HEK293 (cell line): Measurements from ENCODE around the gene CAPZB.

Source experiments
- CTCF ChIA-PET: fragments of 350-600 bp; formaldehyde crosslinking; extraction: SDS; loops from one replicate; lab custom pipeline; 2021; ENCODE audit warnings: antibody characterized with exemption; lab: Yijun Ruan, JAX
- POLR2A ChIA-PET: fragments of 300-600 bp; formaldehyde crosslinking; extraction: SDS; loops from one replicate; lab custom pipeline; 2020; ENCODE audit warnings: antibody characterized with exemption, inconsistent platforms; lab: Yijun Ruan, JAX
- H3K27ac ChIP-seq: fragments of 200-500 bp; sonication (Bioruptor generic); 2 replicates; pipeline ENCODE4 v1.5.1; 2014; ENCODE audit warnings: low read depth, low read length, control low read depth, inconsistent platforms; ENCODE audit errors: extremely low read depth
- H3K36me3 ChIP-seq, 2 experiments: fragments of 200-500 bp in 1 of 2; sonication (Bioruptor generic) in 1 of 2; 1 replicate in 1 of 2; 2 replicates in 1 of 2; pipeline ENCODE4 v1.5.1; 2014 to 2017; ENCODE audit warnings: inconsistent platforms in 2 of 2, low read length in 2 of 2; ENCODE audit not compliant: control insufficient read depth in 2 of 2, insufficient read depth in 1 of 2
- H3K4me1 ChIP-seq: fragments of 200-500 bp; sonication (Bioruptor generic); 2 replicates; pipeline ENCODE4 v1.5.1; 2014; ENCODE audit warnings: mild to moderate bottlenecking, low read length, inconsistent platforms; ENCODE audit not compliant: control insufficient read depth, insufficient read depth
- H3K4me3 ChIP-seq: 2 replicates; pipeline ENCODE4 v1.5.1; 2011; ENCODE audit warnings: low read depth, mild to moderate bottlenecking, control low read depth, low read length, moderate library complexity
- H3K9me3 ChIP-seq: fragments of 200-500 bp; sonication (Bioruptor generic); 2 replicates; pipeline ENCODE4 v1.5.1; 2014; ENCODE audit warnings: low read depth, low read length, inconsistent platforms; ENCODE audit not compliant: control insufficient read depth, insufficient read depth
- BCL11B ChIP-seq: fragments of 450-650 bp; formaldehyde crosslinking; IDR thresholded peaks from 2 replicates; pipeline ENCODE4 v1.5.1; 2016; ENCODE audit warnings: low read depth, missing biosample characterization, missing genetic modification characterization
- GLIS1 ChIP-seq: fragments of 450-650 bp; formaldehyde crosslinking; IDR thresholded peaks from 2 replicates; pipeline ENCODE4 v1.5.1; 2016; ENCODE audit warnings: missing biosample characterization, missing genetic modification characterization
- KLF7 ChIP-seq: fragments of 450-650 bp; formaldehyde crosslinking; IDR thresholded peaks from 2 replicates; pipeline ENCODE4 v1.5.1; 2016; ENCODE audit warnings: missing biosample characterization, missing genetic modification characterization, borderline replicate concordance
- KLF8 ChIP-seq: fragments of 450-650 bp; formaldehyde crosslinking; IDR thresholded peaks from 2 replicates; pipeline ENCODE4 v1.5.1; 2016; ENCODE audit warnings: missing biosample characterization, missing genetic modification characterization
- PRDM1 ChIP-seq: fragments of 450-650 bp; formaldehyde crosslinking; IDR thresholded peaks from 2 replicates; pipeline ENCODE4; 2016; ENCODE audit warnings: missing biosample characterization, missing genetic modification characterization
- RBAK ChIP-seq: fragments of 450-650 bp; formaldehyde crosslinking; IDR thresholded peaks from 2 replicates; pipeline ENCODE4 v1.5.1; 2016; ENCODE audit warnings: missing biosample characterization, missing genetic modification characterization
- SCRT2 ChIP-seq: fragments of 450-650 bp; formaldehyde crosslinking; IDR thresholded peaks from 2 replicates; pipeline ENCODE4 v1.5.1; 2016; ENCODE audit warnings: missing biosample characterization, missing genetic modification characterization
- TRIM28 ChIP-seq: IDR thresholded peaks from 2 replicates; pipeline ENCODE4 v1.6.1; 2011; ENCODE audit warnings: low read length, control low read depth, borderline replicate concordance
- ZBTB20 ChIP-seq: fragments of 450-650 bp; formaldehyde crosslinking; IDR thresholded peaks from 2 replicates; pipeline ENCODE4 v1.5.1; 2016; ENCODE audit warnings: missing biosample characterization, missing genetic modification characterization
- ZIC2 ChIP-seq: fragments of 450-650 bp; formaldehyde crosslinking; IDR thresholded peaks from 2 replicates; pipeline ENCODE4 v1.5.1; 2016; ENCODE audit warnings: missing biosample characterization, missing genetic modification characterization
- ZNF157 ChIP-seq: fragments of 450-650 bp; formaldehyde crosslinking; IDR thresholded peaks from 2 replicates; pipeline ENCODE4 v1.5.1; 2016; ENCODE audit warnings: missing biosample characterization, missing genetic modification characterization
- ZNF211 ChIP-seq: fragments of 450-650 bp; formaldehyde crosslinking; IDR thresholded peaks from 2 replicates; pipeline ENCODE4 v1.5.1; 2016; ENCODE audit warnings: low read depth, missing biosample characterization, missing genetic modification characterization
- ZNF404 ChIP-seq: fragments of 450-650 bp; formaldehyde crosslinking; IDR thresholded peaks from 2 replicates; pipeline ENCODE4 v1.5.1; 2017; ENCODE audit warnings: missing biosample characterization, missing genetic modification characterization
- ZNF571 ChIP-seq: fragments of 450-650 bp; formaldehyde crosslinking; IDR thresholded peaks from 2 replicates; pipeline ENCODE4 v1.5.0; 2017; ENCODE audit warnings: missing biosample characterization, missing genetic modification characterization
- ZNF585B ChIP-seq: fragments of 450-650 bp; formaldehyde crosslinking; IDR thresholded peaks from 2 replicates; pipeline ENCODE4 v1.5.1; 2016; ENCODE audit warnings: missing biosample characterization, missing genetic modification characterization
- ZNF600 ChIP-seq: fragments of 450-650 bp; formaldehyde crosslinking; IDR thresholded peaks from 2 replicates; pipeline ENCODE4 v1.5.1; 2016; ENCODE audit warnings: missing biosample characterization, missing genetic modification characterization
- ZNF776 ChIP-seq: fragments of 450-650 bp; formaldehyde crosslinking; IDR thresholded peaks from 2 replicates; pipeline ENCODE4 v1.5.0; 2017; ENCODE audit warnings: missing biosample characterization, missing genetic modification characterization, borderline replicate concordance
- ZNF792 ChIP-seq: fragments of 450-650 bp; formaldehyde crosslinking; IDR thresholded peaks from 2 replicates; pipeline ENCODE4 v1.5.1; 2016; ENCODE audit warnings: missing biosample characterization, missing genetic modification characterization
- ZXDB ChIP-seq: fragments of 450-650 bp; formaldehyde crosslinking; IDR thresholded peaks from 2 replicates; pipeline ENCODE4 v1.5.1; 2016; ENCODE audit warnings: missing biosample characterization, missing genetic modification characterization
- TF ChIP-seq, protein P1 (sequence below): fragments of 450-650 bp; formaldehyde crosslinking; IDR thresholded peaks from 2 replicates; pipeline ENCODE4 v1.5.1; 2016; ENCODE audit warnings: missing biosample characterization, missing genetic modification characterization
- TF ChIP-seq, protein P2 (sequence below): fragments of 450-650 bp; formaldehyde crosslinking; IDR thresholded peaks from 2 replicates; pipeline ENCODE4 v1.5.1; 2016; ENCODE audit warnings: missing biosample characterization, missing genetic modification characterization
- TF ChIP-seq, protein P3 (sequence below): fragments of 450-650 bp; formaldehyde crosslinking; IDR thresholded peaks from 2 replicates; pipeline ENCODE4 v1.5.1; 2016; ENCODE audit warnings: missing biosample characterization, missing genetic modification characterization
- TF ChIP-seq, protein P4 (sequence below): fragments of 450-650 bp; formaldehyde crosslinking; IDR thresholded peaks from 2 replicates; pipeline ENCODE4 v1.5.1; 2016; ENCODE audit warnings: missing biosample characterization, missing genetic modification characterization
- TF ChIP-seq, protein P5 (sequence below): fragments of 450-650 bp; formaldehyde crosslinking; IDR thresholded peaks from 2 replicates; pipeline ENCODE4 v1.5.1; 2016; ENCODE audit warnings: missing biosample characterization, missing genetic modification characterization

The CAPZB gene

DNA sequence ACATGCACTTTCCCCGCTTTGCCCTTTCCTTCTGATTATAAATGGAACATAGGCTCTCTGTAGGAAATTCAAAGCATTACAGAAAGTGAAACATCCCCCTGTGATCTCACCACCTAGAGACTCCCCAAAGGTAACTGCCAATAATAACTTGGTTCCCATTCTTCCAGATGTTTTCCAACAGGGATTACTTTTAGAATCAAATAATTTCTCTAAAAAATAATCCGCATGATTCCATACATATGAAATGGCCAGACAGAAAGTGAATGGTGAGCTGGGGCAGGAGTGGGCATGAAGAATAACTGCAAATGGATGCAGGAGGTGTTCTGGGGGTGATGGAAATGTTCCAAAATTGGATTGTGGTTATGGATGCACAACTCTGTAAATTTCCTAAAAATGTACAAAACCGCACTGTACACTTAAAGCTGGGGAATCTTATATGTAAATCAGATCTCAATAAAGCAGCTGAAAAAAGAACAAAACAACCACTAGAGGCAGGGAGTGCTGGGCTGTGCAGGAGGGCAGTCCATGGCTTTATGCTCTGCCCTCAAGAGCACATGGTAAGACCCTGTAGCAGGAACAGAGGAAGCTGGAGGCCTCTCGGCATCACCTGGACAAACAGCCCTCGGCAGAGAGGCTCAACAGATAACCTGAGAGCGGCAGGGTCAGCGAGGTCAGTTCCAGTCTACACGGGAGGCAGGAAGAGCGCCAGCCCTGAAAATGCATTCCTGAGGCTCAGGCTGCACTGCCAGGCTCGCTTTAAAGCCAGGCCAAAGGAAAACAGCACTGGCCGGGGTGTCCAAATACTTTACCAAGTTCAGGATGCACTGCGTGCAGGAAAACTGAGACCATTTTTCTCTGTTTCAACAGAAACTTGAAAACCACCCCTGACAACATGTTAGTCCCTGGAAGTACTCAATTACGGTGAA, 39.7 kb downstream of the CAPZB start:
- CTCF ChIA-PET = interaction anchor here (1.0 to 1.3 kb wide), 4 partner anchors 12 to 137 kb away, joined by 3 to 6 read pairs (median 4); no protein-coding TSS in a partner anchor
- H3K4me3 ChIP-seq = no peak overlapping the region
- peaks cover 26% of the 10 kb centered on the region for H3K4me1 ChIP-seq
- TF ChIP-seq KLF8 (tag by site-specific recombination) (no peak), ZNF211 (tag by site-specific recombination) (no peak), PRDM1 (peak; percentile 53; the same call in 1 of the 2 replicates), ZXDB (peak; percentile 58; the same call in 1 of the 2 replicates), RBAK (no peak), ZNF404 (tag by site-specific recombination) (no peak), ZBTB20 (peak; percentile 75; the same call in 1 of the 2 replicates), TRIM28 (peak; percentile 9; the same call in 1 of the 2 replicates), ZIC2 (tag by site-specific recombination) (no peak), SCRT2 (no peak), GLIS1 (tag by site-specific recombination) (peak; percentile 30; the same call in 1 of the 2 replicates), ZNF600 (tag by site-specific recombination) (peak; percentile 50; the same call in 1 of the 2 replicates), ZNF776 (tag by site-specific recombination) (no peak)
- TF ChIP-seq, protein P1, sequence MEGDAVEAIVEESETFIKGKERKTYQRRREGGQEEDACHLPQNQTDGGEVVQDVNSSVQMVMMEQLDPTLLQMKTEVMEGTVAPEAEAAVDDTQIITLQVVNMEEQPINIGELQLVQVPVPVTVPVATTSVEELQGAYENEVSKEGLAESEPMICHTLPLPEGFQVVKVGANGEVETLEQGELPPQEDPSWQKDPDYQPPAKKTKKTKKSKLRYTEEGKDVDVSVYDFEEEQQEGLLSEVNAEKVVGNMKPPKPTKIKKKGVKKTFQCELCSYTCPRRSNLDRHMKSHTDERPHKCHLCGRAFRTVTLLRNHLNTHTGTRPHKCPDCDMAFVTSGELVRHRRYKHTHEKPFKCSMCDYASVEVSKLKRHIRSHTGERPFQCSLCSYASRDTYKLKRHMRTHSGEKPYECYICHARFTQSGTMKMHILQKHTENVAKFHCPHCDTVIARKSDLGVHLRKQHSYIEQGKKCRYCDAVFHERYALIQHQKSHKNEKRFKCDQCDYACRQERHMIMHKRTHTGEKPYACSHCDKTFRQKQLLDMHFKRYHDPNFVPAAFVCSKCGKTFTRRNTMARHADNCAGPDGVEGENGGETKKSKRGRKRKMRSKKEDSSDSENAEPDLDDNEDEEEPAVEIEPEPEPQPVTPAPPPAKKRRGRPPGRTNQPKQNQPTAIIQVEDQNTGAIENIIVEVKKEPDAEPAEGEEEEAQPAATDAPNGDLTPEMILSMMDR = peak; percentile 41
- TF ChIP-seq, protein P2, sequence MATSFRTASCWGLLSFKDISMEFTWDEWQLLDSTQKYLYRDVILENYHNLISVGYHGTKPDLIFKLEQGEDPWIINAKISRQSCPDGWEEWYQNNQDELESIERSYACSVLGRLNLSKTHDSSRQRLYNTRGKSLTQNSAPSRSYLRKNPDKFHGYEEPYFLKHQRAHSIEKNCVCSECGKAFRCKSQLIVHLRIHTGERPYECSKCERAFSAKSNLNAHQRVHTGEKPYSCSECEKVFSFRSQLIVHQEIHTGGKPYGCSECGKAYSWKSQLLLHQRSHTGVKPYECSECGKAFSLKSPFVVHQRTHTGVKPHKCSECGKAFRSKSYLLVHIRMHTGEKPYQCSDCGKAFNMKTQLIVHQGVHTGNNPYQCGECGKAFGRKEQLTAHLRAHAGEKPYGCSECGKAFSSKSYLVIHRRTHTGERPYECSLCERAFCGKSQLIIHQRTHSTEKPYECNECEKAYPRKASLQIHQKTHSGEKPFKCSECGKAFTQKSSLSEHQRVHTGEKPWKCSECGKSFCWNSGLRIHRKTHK (tag by site-specific recombination) = no peak
- TF ChIP-seq, protein P3, sequence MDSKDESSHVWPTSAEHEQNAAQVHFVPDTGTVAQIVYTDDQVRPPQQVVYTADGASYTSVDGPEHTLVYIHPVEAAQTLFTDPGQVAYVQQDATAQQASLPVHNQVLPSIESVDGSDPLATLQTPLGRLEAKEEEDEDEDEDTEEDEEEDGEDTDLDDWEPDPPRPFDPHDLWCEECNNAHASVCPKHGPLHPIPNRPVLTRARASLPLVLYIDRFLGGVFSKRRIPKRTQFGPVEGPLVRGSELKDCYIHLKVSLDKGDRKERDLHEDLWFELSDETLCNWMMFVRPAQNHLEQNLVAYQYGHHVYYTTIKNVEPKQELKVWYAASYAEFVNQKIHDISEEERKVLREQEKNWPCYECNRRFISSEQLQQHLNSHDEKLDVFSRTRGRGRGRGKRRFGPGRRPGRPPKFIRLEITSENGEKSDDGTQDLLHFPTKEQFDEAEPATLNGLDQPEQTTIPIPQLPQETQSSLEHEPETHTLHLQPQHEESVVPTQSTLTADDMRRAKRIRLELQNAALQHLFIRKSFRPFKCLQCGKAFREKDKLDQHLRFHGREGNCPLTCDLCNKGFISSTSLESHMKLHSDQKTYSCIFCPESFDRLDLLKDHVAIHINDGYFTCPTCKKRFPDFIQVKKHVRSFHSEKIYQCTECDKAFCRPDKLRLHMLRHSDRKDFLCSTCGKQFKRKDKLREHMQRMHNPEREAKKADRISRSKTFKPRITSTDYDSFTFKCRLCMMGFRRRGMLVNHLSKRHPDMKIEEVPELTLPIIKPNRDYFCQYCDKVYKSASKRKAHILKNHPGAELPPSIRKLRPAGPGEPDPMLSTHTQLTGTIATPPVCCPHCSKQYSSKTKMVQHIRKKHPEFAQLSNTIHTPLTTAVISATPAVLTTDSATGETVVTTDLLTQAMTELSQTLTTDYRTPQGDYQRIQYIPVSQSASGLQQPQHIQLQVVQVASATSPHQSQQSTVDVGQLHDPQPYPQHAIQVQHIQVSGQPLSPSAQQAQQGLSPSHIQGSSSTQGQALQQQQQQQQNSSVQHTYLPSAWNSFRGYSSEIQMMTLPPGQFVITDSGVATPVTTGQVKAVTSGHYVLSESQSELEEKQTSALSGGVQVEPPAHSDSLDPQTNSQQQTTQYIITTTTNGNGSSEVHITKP (tag by site-specific recombination) = peak; percentile 36; the same call in 1 of the 2 replicates
- POLR2A ChIA-PET = no interaction called here
- H3K36me3 ChIP-seq = peaks cover 0 to 12% of the 10 kb centered on the region in 2 experiments; a peak in 1 of 3 replicates
- no peaks in the 10 kb centered on the region for H3K9me3 ChIP-seq
- peak overlapping the region; percentile 7; the same call in 1 of the 2 replicates for H3K27ac ChIP-seq

DNA sequence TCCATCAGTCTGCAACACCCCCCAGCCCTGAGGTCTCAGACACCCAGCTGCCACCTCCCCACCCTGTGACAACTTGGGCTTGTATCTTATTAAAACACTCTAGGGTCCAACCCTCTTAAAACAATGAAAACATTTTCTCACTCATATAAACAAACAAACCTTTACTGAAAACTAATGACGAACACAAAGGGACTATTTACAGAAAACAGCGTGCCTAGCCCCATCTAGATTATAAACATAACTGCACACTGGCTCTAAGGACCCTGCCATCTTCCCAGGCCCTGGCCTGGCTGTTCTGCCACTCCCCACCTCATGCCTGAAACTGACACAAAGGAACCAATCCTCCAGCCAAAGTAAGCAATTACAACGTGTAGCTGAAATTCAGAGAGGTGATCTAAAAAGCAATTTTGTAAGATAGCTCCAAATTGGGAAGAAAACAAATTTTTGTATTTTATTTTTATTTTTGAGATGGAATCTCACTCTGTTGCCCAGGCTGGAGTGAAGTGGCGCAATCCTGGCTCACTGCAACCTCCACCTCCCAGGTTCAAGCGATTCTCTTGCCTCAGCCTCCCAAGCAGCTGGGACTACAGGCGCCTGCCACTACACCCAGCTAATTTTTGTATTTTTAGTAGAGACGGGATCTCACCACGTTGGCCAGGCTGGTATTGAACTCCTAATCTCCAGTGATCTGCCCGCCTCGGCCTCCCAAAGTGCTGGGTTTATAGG, 40.9 kb downstream of the CAPZB start:
- CTCF ChIA-PET = interaction anchor here (0.8 to 1.3 kb wide), 4 partner anchors 21 to 215 kb away, joined by 3 to 4 read pairs (median 3); no protein-coding TSS in a partner anchor
- POLR2A ChIA-PET = no interaction called here
- H3K36me3 ChIP-seq = peaks cover 0 to 12% of the 10 kb centered on the region in 2 experiments; a peak in 1 of 3 replicates
- no peaks in the 10 kb centered on the region for H3K9me3 ChIP-seq
- peaks cover 23% of the 10 kb centered on the region for H3K4me1 ChIP-seq
- no peak overlapping the region for H3K4me3 ChIP-seq
- H3K27ac ChIP-seq = no peak overlapping the region
- TF ChIP-seq ZNF157 (tag by site-specific recombination) = no peak
- no peak for TF ChIP-seq ZNF585B
- no peak for TF ChIP-seq KLF7 (tag by site-specific recombination)
- no peak for TF ChIP-seq ZNF792 (tag by site-specific recombination)
- TF ChIP-seq ZNF571 (tag by site-specific recombination) = no peak
- no peak for TF ChIP-seq BCL11B (tag by site-specific recombination)
- TF ChIP-seq, protein P4, sequence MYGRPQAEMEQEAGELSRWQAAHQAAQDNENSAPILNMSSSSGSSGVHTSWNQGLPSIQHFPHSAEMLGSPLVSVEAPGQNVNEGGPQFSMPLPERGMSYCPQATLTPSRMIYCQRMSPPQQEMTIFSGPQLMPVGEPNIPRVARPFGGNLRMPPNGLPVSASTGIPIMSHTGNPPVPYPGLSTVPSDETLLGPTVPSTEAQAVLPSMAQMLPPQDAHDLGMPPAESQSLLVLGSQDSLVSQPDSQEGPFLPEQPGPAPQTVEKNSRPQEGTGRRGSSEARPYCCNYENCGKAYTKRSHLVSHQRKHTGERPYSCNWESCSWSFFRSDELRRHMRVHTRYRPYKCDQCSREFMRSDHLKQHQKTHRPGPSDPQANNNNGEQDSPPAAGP (tag by site-specific recombination) = no peak
- TF ChIP-seq, protein P5, sequence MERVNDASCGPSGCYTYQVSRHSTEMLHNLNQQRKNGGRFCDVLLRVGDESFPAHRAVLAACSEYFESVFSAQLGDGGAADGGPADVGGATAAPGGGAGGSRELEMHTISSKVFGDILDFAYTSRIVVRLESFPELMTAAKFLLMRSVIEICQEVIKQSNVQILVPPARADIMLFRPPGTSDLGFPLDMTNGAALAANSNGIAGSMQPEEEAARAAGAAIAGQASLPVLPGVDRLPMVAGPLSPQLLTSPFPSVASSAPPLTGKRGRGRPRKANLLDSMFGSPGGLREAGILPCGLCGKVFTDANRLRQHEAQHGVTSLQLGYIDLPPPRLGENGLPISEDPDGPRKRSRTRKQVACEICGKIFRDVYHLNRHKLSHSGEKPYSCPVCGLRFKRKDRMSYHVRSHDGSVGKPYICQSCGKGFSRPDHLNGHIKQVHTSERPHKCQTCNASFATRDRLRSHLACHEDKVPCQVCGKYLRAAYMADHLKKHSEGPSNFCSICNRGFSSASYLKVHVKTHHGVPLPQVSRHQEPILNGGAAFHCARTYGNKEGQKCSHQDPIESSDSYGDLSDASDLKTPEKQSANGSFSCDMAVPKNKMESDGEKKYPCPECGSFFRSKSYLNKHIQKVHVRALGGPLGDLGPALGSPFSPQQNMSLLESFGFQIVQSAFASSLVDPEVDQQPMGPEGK (tag by site-specific recombination) = no peak
